ENCODE data around the gene DLD. TPM values are rescaled to one million over a fixed set of nuclear protein-coding genes. Genes with fewer than 3 reads are reported as not detected.

Gene DLD
- total RNA-seq, 1 experiment from 2014 or later: 88.8 TPM

- intact Hi-C loops (cut with micrococcal nuclease; ENCODE audit: unreplicated experiment) (loop anchor here (5.0 to 10.0 kb wide), 2 partner anchors 415 to 672 kb away; no protein-coding TSS in a partner anchor), in situ Hi-C loops (cut with HindIII; ENCODE audit: low pct_unique_long_range_greater_than_20kb, low sequenced_read_pairs) (no loop called here)
- ChIA-PET CTCF (interaction anchor here (1.5 kb wide), 1 partner anchor 134 kb away, joined by 6 read pairs; no protein-coding TSS in a partner anchor), POLR2A (no interaction called here)
- Histone ChIP-seq H3K27ac (ENCODE audit: low read length) (no peak overlapping the region), H3K4me3 (ENCODE audit: low read depth in 2 of 2, low read length in 2 of 2) (no peak overlapping the region), H3K27me3 (ENCODE audit: control insufficient read depth, insufficient read depth, low read length) (peaks cover 2% of the 10 kb centered on the region; the same call in 1 of the 2 replicates), H3K9me3 (ENCODE audit: control insufficient read depth, insufficient read depth, low read depth, low read length) (no peaks in the 10 kb centered on the region), H3K36me3 (ENCODE audit: control insufficient read depth, insufficient read depth, low read length) (no peaks in the 10 kb centered on the region), H3K4me1 (ENCODE audit: control insufficient read depth, insufficient read depth, low read length) (peaks cover 3% of the 10 kb centered on the region; the same call in 1 of the 2 replicates)
- ATAC-seq (no peak), DNase-seq (ENCODE audit: low read depth, low spot score) (no peak)
- BruUV-seq (replicated peaks): no TSS peak
- no peak for TF ChIP-seq SIN3A (IDR thresholded peaks at IDR 0.05; ENCODE audit: borderline replicate concordance, insufficient read depth, low read depth, low read length)
- no peak for TF ChIP-seq REST (IDR thresholded peaks at IDR 0.05; ENCODE audit: insufficient read depth in 1 of 2, low read depth in 2 of 2, low read length in 1 of 2)
- no peak for TF ChIP-seq CTCF (IDR thresholded peaks at IDR 0.05)
- no peak for TF ChIP-seq TCF7L2 (IDR thresholded peaks at IDR 0.05; ENCODE audit: low read depth, low read length)
- TF ChIP-seq POLR2AphosphoS5 (IDR thresholded peaks at IDR 0.05; ENCODE audit: low read depth, low read length): no peak
Measured at GRCh38 chr7:107876916-107877315, 14.1 kb upstream of the DLD start.

DNA sequence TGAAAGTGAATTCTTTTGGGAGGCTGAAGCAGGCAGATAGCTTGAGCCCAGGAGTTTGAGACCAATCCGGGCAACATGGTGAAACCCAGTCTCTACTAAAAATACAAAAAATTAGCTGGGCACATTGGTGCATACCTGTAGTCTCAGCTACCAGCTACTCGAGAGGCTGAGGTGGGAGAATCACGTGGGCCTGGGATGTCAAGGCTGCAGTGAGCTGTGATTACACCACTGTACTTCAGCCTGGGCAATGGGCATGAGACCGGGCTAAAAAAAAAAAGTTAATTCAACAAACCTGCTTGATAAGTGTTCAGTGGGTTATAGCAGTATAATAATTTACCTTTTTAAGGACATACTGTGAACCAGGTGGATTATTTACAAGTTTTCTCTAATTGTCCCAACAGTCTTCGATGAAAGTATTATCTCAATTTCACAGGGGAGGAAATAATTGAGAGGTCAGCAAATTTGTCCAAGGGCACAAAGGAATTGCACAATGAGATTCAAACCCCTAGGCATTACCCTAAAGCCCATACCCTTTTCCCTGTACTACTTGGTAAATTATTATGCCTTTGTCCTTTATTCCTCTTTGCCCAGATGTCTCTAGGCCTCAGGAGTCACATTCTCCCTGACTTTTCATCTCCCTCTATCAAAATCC lies 13.1 kb upstream of the DLD start:
- BruUV-seq (replicated peaks): no TSS peak
- H3K36me3 ChIP-seq (ENCODE audit: control insufficient read depth, insufficient read depth, low read length): no peaks in the 10 kb centered on the region
- intact Hi-C loops (cut with micrococcal nuclease; ENCODE audit: unreplicated experiment): loop anchor here (5.0 to 10.0 kb wide), 2 partner anchors 416 to 673 kb away; no protein-coding TSS in a partner anchor
- ChIA-PET POLR2A (interaction anchor here (0.6 to 0.7 kb wide), 2 partner anchors 32 to 648 kb away, joined by 3 to 6 read pairs; no protein-coding TSS in a partner anchor), CTCF (interaction anchor here (0.6 kb wide), 1 partner anchor 10 kb away, joined by 6 read pairs; no protein-coding TSS in a partner anchor)
- no peak for DNase-seq (ENCODE audit: low read depth, low spot score)
- H3K9me3 ChIP-seq (ENCODE audit: control insufficient read depth, insufficient read depth, low read depth, low read length): no peaks in the 10 kb centered on the region
- in situ Hi-C loops (cut with HindIII; ENCODE audit: low pct_unique_long_range_greater_than_20kb, low sequenced_read_pairs): no loop called here
- TF ChIP-seq POLR2AphosphoS5 (IDR thresholded peaks at IDR 0.05; ENCODE audit: low read depth, low read length): no peak
- TF ChIP-seq SIN3A (IDR thresholded peaks at IDR 0.05; ENCODE audit: borderline replicate concordance, insufficient read depth, low read depth, low read length): no peak
- TF ChIP-seq CTCF (IDR thresholded peaks at IDR 0.05): no peak
- no peak for TF ChIP-seq TCF7L2 (IDR thresholded peaks at IDR 0.05; ENCODE audit: low read depth, low read length)
- no peak for TF ChIP-seq REST (IDR thresholded peaks at IDR 0.05; ENCODE audit: insufficient read depth in 1 of 2, low read depth in 2 of 2, low read length in 1 of 2)
- ATAC-seq: no peak
- H3K27ac ChIP-seq (ENCODE audit: low read length): no peak overlapping the region
- H3K4me1 ChIP-seq (ENCODE audit: control insufficient read depth, insufficient read depth, low read length): peaks cover 3% of the 10 kb centered on the region; the same call in 1 of the 2 replicates
- no peak overlapping the region for H3K4me3 ChIP-seq (ENCODE audit: low read depth in 2 of 2, low read length in 2 of 2)
- H3K27me3 ChIP-seq (ENCODE audit: control insufficient read depth, insufficient read depth, low read length): peaks cover 2% of the 10 kb centered on the region; the same call in 1 of the 2 replicates
